VCaP (cell line): Measurements from ENCODE around the gene LLGL2.
"Not testable (repeated sequence)": the region's sequence is repeated elsewhere in the genome, so short reads cannot be mapped to it uniquely, and the experiment has no call there.

Experiments used
- H3K27ac ChIP-seq: fragments of 450-650 bp; 2 replicates; pipeline ENCODE4 v1.5.1; 2017
- TF ChIP-seq, protein P1 (sequence below): fragments of 450-650 bp; conservative IDR thresholded peaks from 2 replicates; pipeline ENCODE4 v1.5.1; 2017; ENCODE audit warnings: mild to moderate bottlenecking, moderate library complexity

LLGL2 gene

GRCh38 chr17:75518983-75519537, 6.4 kb upstream of the LLGL2 start:
- no peak overlapping the region for H3K27ac ChIP-seq
- TF ChIP-seq, protein P1, sequence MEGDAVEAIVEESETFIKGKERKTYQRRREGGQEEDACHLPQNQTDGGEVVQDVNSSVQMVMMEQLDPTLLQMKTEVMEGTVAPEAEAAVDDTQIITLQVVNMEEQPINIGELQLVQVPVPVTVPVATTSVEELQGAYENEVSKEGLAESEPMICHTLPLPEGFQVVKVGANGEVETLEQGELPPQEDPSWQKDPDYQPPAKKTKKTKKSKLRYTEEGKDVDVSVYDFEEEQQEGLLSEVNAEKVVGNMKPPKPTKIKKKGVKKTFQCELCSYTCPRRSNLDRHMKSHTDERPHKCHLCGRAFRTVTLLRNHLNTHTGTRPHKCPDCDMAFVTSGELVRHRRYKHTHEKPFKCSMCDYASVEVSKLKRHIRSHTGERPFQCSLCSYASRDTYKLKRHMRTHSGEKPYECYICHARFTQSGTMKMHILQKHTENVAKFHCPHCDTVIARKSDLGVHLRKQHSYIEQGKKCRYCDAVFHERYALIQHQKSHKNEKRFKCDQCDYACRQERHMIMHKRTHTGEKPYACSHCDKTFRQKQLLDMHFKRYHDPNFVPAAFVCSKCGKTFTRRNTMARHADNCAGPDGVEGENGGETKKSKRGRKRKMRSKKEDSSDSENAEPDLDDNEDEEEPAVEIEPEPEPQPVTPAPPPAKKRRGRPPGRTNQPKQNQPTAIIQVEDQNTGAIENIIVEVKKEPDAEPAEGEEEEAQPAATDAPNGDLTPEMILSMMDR, result no peak

- H3K27ac ChIP-seq, result not testable (repeated sequence)
These were observed 5.1 kb upstream of the LLGL2 start for GRCh38 chr17:75520413-75520812.

- TF ChIP-seq, protein P1, result no peak
- no peak overlapping the region for H3K27ac ChIP-seq
These were observed 4.2 kb upstream of the LLGL2 start for GRCh38 chr17:75521290-75521689.

- no peak overlapping the region for H3K27ac ChIP-seq
- TF ChIP-seq, protein P1, result no peak
These were observed 3.4 kb upstream of the LLGL2 start for GRCh38 chr17:75521951-75522727.

DNA sequence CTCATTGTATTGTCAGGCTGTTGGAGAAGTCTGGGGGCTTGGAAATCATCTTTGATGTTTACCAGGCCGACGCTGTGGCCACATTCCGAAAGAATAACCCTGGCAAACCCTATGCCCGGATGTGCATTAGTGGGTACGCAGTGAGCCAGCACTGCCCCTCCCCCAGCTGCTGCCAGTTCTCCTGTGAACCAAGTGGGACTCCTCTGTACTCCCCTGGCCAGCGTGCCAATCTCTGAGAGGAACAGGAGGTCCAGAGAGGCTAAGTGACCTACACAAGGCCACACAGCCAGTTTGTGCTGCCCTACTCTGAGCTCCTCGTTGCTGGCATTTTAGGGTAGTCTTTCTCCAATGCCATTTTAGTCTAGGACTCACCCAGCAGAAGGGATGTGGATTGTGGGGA, 1.9 kb upstream of the LLGL2 start:
- TF ChIP-seq, protein P1, result no peak
- H3K27ac ChIP-seq, result peak overlapping the region; percentile 91; the same call in 1 of the 2 replicates

GRCh38 chr17:75524269-75524969, 1.1 kb upstream of the LLGL2 start:
- TF ChIP-seq, protein P1, result no peak
- peak overlapping the region; percentile 91 for H3K27ac ChIP-seq

- TF ChIP-seq, protein P1, result no peak
- peak overlapping the region; percentile 91 for H3K27ac ChIP-seq
These were observed 483 bp downstream of the LLGL2 start for GRCh38 chr17:75525806-75526554.
